Transverse colon (tissue), 4 donors: Measurements from ENCODE around the gene CDKN1B.

Experiments used
- EP300 ChIP-seq: sonication (generic); formaldehyde crosslinking; IDR thresholded peaks from one replicate; pipeline ENCODE4 v1.6.1; 2017; ENCODE audit warnings: antibody characterized with exemption, low read depth
- POLR2A ChIP-seq: fragments of 450-650 bp; IDR thresholded peaks from one replicate; pipeline ENCODE4 v1.6.1; 2016; ENCODE audit warnings: antibody characterized with exemption, mild to moderate bottlenecking, moderate library complexity
- POLR2AphosphoS5 ChIP-seq, 3 donors: sonication (generic); formaldehyde crosslinking; IDR thresholded peaks; one replicate each; pipeline ENCODE4 v1.6.1; 2016; ENCODE audit warnings: antibody characterized with exemption in 3 of 3
- TF ChIP-seq, protein P1 (sequence below), 5 experiments: fragments of 200-600 bp in 3 of 5; fragments of 450-650 bp in 2 of 5; sonication (generic) in 3 of 5; IDR thresholded peaks; 1 replicate in 2 of 5; 2 replicates in 3 of 5; pipeline ENCODE4 v1.5.1; 2016 to 2017; ENCODE audit warnings: antibody characterized with exemption in 5 of 5, inconsistent platforms in 3 of 5, mild to moderate bottlenecking in 2 of 5, moderate library complexity in 1 of 5

DNA sequence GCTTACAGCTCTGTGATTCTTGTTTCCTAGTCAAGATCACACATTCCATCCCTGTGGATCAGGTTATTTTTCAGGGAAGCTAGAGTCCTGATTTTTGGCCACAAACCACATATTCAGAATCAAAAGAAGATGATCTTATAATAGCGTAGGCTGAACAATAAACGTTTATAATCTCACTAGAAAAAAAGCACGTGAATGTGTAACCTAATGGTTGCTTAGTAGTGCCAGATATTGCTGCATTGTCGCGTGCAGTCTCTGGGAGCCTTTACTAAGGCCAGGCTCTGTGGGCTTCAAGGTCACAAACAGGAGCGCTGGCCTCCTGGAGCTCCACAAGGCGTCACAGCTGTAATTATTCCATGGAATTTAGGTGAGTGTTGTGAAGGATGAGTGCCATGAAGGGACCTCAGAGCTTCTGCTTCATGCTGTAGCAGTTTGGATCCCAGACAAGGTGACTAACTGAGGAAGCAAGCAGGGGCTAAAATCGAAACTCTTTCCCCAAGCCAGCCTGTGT is 17.4 kb downstream of the CDKN1B start:
- TF ChIP-seq POLR2AphosphoS5 (IDR thresholded peaks at IDR 0.05): no peak
- TF ChIP-seq, protein P1, sequence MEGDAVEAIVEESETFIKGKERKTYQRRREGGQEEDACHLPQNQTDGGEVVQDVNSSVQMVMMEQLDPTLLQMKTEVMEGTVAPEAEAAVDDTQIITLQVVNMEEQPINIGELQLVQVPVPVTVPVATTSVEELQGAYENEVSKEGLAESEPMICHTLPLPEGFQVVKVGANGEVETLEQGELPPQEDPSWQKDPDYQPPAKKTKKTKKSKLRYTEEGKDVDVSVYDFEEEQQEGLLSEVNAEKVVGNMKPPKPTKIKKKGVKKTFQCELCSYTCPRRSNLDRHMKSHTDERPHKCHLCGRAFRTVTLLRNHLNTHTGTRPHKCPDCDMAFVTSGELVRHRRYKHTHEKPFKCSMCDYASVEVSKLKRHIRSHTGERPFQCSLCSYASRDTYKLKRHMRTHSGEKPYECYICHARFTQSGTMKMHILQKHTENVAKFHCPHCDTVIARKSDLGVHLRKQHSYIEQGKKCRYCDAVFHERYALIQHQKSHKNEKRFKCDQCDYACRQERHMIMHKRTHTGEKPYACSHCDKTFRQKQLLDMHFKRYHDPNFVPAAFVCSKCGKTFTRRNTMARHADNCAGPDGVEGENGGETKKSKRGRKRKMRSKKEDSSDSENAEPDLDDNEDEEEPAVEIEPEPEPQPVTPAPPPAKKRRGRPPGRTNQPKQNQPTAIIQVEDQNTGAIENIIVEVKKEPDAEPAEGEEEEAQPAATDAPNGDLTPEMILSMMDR (IDR thresholded peaks at IDR 0.05): no peak
- no peak for TF ChIP-seq POLR2A
- no peak for TF ChIP-seq EP300
